Mammary epithelial cell (primary cell): ENCODE measurements around the gene C5AR2.
"Not testable (repeated sequence)": the region's sequence is repeated elsewhere in the genome, so short reads cannot be mapped to it uniquely, and the experiment has no call there.

ENCODE experiments used
- CTCF ChIP-seq, 2 donors: IDR thresholded peaks in 1 of 2; conservative IDR thresholded peaks in 1 of 2; 2 replicates each; pipeline ENCODE4 v1.5.1; 2011 to 2012; ENCODE audit warnings: inconsistent platforms in 2 of 2, low read length in 2 of 2, mild to moderate bottlenecking in 2 of 2, control low read depth in 1 of 2, low read depth in 1 of 2; ENCODE audit not compliant: insufficient read depth in 1 of 2; ENCODE audit errors: extremely low read depth in 1 of 2
- EZH2 ChIP-seq: IDR thresholded peaks from 2 replicates; pipeline ENCODE4 v1.6.1; 2012; ENCODE audit warnings: low read length, inconsistent platforms, borderline replicate concordance

GRCh38 chr19:47386582-47386981 lies 54.6 kb downstream of the C5AR2 start:
- not testable (repeated sequence) for TF ChIP-seq CTCF (conservative IDR thresholded peaks at IDR 0.05 in 1 of 2, IDR thresholded peaks at IDR 0.05 in 1 of 2; ENCODE audit: extremely low read depth in 1 of 2, insufficient read depth in 1 of 2, low read depth in 1 of 2, low read length in 2 of 2); EZH2
